GM19467 (cell line): ENCODE measurements around the gene GOLGA8A.
"Not testable (repeated sequence)": the region's sequence is repeated elsewhere in the genome, so short reads cannot be mapped to it uniquely, and the experiment has no call there.

Experiments used
- ATAC-seq: cut with Tn5 transposase; IDR thresholded peaks from one replicate; pipeline ENCODE4 v1.9.1; 2021; ENCODE audit warnings: mild to moderate bottlenecking, moderate library complexity; ENCODE audit not compliant: unreplicated experiment

The GOLGA8A gene

DNA sequence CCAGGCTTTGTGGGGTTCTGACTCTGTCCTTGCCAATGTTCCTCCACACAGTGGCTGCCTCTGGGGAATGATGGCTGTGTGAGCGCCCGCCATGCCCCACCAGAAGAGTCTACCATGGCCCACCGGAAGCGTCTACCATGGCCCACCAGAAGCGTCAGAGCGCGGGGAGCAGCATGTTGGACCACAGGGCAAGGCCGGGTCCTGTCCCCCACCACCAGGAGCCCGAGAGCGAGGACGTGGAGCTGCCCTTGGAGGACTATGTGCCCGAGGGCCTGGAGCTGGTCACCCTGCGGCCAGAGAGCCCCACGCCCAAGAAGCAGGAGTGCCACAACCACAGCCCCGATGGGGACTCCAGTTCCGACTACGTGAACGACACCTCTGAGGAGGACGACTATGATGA is 28.1 kb downstream of the GOLGA8A start:
- ATAC-seq: not testable (repeated sequence)

DNA sequence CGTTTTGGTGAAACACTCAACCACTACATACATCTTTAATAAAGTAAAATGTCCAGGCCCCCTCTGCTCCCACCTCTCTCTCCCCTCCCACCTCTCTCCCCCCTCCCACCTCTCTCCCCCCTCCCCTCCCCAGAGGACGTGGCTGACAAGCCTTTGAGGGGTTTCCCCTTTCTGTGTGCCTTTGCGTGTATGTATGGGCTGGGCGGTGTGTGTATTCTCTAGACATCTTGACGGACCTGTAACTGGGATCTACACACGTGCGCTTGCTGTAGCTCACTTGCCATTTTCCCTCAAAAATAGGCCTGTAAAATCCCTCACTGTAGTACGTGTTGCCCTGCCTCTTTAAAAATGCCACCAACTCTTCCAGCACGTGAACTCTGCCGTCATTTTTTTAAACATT is 28.6 kb downstream of the GOLGA8A start:
- not testable (repeated sequence) for ATAC-seq

DNA sequence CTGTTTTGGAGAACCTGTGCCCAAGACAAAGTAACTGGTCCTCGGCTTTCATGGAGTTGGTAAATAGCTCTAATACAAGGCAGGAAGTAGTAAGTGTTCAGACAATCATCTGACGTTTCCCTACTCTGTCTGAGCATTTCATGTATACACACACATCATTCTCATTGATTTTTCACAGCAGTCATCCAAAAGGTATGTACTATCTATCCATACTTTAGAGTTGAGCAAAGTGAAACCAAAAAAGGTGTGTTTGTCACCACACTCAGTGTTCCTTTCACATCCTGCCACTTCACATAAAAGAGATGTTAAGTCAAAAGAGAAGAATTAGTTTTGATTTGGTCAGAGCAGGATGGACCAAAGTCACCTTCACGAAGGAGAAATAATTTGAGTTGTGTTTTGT is 33.7 kb downstream of the GOLGA8A start:
- ATAC-seq: peak; percentile 45

DNA sequence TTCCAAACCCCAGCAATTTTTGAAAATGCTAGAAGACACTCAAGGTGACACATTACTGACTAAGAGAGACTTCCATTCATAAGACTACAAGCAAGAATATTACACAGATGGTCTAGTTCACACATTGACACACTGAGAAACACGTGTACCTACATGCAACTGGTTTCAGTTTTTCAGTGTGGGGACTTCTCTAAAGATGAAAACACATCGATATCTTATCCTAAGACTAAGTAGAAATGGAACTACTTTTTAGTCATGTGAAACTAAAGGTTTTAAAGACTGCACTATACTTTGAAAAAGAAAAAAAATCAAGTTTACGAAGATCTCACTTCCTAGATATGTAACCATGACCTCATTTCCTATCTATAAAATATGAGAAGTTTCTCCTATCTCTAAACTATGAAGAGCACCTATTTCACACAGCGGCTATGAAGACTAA is 34.4 kb downstream of the GOLGA8A start:
- ATAC-seq: peak; percentile 47

DNA sequence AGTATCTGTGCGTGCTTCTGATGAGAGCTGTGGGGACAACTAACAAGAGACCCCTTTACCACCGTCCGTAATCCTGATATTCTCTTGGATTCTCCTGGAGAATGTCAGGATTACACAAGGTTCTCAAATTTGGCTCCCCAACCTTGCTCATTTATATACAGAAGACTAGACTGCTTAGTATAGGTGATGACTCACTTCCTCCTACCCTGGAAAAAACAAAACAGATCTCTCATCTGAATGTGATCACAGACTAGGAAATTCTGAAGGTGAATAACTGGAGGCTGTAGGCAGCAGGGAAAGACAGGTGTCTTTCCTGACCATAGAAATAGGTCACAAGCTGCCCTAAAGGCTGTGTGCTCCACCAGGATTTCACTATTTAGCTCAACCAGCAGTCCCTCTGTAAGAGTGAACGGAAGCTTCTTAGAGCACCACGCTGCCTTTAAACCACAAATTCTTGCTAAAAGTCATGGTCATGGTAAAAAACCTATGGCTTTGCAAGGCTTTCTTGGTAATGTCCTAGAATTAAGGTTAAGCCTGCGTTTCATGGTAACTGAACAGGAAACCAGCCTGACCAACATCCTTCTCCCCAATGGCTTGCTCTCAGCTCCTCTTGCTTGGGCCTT is 39.9 kb downstream of the GOLGA8A start:
- not testable (repeated sequence) for ATAC-seq

DNA sequence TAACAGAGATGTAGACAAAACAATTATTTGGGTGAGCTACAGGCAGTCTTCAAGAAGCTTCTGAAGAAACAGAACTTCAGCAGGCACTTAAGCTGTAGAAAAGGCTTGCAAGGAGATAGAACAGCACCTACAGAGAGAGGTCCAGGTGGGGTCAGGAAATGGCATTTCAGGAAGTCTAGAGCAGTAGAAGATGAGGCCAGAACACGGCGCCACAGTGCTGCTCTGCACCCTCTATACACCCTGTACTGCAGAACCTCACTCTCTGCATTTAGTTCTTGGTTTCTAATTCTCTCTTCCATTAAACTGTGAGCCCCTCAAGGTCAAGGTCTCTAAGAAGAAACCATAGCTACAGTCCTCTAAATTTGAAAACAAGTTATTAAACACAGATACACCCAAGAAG is 44.6 kb downstream of the GOLGA8A start:
- ATAC-seq: not testable (repeated sequence)

DNA sequence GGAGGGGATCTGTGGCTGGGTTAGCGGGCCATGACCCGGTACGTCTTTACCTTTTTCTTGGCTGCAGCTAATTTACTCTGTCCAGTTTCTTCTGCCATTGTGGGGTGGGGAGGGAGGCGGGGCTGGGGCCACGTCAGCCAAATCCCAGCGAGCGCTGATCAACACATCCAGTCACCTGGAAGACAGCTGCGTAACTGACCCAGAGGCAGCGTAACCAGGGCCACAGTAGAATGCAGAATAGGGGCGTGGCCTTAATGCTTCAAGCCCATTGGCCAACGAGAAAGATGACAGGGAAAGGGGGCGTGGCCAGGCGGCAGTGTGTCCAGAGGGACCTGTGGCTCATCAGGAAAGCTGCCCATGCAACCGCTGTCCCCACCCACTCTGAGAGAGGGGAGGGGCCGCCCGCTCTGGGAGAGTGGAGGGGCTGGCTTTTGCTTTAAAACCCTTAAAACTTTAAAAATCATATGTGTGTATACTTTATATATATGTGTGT is 48.0 kb downstream of the GOLGA8A start:
- ATAC-seq: not testable (repeated sequence)
